Brain microvascular endothelial cell (primary cell): ENCODE measurements around the gene CD34.

ENCODE experiments used
- DNase-seq: peaks from one replicate; pipeline ENCODE4 v3.0.0-alpha.2; 2020
- H3K27ac ChIP-seq: fragments of 250-450 bp; sonication (Bioruptor Pico); 2 replicates; pipeline ENCODE4 v1.5.1; 2020; ENCODE audit warnings: mild to moderate bottlenecking, moderate library complexity
- H3K27me3 ChIP-seq: fragments of 250-450 bp; sonication (Bioruptor Pico); replicated peaks from 2 replicates; pipeline ENCODE4 v1.5.1; 2020; ENCODE audit warnings: mild to moderate bottlenecking
- H3K36me3 ChIP-seq: fragments of 250-450 bp; sonication (Bioruptor Pico); replicated peaks from 2 replicates; pipeline ENCODE4 v1.5.1; 2020; ENCODE audit warnings: mild to moderate bottlenecking
- H3K4me3 ChIP-seq: 2 replicates; pipeline ENCODE4 v1.5.1; 2011; ENCODE audit warnings: low read depth, mild to moderate bottlenecking, control low read depth, low read length, moderate library complexity
- in situ Hi-C: cut with HindIII; loops from 2 replicates; pipeline ENCODE4 v1.10.0; 2017; ENCODE audit warnings: low sequenced_read_pairs, low pct_ligation_motif_present
- TF ChIP-seq, protein P1 (sequence below): IDR thresholded peaks from 2 replicates; pipeline ENCODE4 v1.5.1; 2011; ENCODE audit warnings: low read depth, mild to moderate bottlenecking, moderate library complexity, low read length, control low read depth, inconsistent platforms; ENCODE audit errors: missing control alignments

CD34 gene

DNA sequence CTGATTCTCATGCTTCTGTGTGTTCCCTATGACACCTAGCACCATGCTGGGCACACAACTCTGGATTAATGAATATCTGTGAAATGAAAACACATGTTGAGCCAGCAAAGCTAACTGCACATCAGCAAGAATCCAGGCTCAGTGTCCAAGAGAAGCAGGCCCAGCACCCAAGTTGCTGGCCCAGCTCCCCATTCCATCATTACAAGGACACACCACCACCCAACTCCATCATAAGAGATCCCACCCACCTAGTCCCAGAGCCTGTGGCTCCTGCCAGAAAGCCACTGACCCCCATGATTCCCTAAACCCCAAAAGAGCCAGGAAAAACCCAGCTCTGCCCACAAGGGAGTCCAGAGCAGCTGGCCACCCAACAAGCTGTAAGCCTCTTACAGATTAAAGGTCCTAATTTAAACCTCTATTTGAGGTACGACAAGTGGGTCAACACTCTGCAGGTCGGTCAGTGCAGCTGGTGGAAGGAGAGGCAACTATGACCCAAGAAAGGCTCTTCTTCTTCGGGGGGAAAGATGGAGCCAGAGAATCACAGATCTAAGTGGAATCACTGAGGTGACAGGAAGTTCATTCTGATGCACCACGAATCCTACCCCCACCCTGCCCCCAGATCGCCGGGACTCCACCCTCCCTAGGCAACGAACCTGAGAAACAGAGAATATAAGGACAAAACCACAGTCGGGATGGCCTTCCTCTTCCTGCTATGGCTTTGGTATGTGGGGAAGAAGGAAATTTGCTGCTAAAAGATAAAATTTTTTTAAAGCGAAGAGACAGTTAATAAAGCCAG is 58.2 kb downstream of the CD34 start:
- DNase-seq: no peak
- no peaks in the 10 kb centered on the region for H3K27me3 ChIP-seq
- in situ Hi-C loops: no loop called here
- no peak overlapping the region for H3K27ac ChIP-seq
- TF ChIP-seq, protein P1, sequence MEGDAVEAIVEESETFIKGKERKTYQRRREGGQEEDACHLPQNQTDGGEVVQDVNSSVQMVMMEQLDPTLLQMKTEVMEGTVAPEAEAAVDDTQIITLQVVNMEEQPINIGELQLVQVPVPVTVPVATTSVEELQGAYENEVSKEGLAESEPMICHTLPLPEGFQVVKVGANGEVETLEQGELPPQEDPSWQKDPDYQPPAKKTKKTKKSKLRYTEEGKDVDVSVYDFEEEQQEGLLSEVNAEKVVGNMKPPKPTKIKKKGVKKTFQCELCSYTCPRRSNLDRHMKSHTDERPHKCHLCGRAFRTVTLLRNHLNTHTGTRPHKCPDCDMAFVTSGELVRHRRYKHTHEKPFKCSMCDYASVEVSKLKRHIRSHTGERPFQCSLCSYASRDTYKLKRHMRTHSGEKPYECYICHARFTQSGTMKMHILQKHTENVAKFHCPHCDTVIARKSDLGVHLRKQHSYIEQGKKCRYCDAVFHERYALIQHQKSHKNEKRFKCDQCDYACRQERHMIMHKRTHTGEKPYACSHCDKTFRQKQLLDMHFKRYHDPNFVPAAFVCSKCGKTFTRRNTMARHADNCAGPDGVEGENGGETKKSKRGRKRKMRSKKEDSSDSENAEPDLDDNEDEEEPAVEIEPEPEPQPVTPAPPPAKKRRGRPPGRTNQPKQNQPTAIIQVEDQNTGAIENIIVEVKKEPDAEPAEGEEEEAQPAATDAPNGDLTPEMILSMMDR: no peak
- no peak overlapping the region for H3K4me3 ChIP-seq
- no peaks in the 10 kb centered on the region for H3K36me3 ChIP-seq

DNA sequence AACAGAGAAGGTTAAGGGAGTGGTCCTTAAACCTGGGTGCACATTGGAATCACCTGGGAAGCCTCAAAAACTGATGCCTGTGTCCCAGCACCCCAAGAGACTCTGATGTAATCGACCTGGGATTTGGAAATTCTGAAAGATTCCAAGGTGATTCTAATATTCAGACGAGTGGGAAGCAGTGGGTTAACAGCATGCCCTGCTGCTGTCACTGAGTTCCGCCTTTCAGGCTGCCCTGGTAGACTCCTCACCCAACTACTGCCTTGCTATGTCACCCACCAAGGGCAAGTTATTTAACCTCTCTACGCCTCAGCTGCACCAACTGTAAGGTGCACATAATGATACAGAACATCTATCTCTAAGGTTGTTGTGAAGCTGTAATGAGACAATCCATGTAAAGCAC is 59.2 kb downstream of the CD34 start:
- Histone ChIP-seq H3K27ac (no peak overlapping the region), H3K27me3 (no peaks in the 10 kb centered on the region), H3K4me3 (no peak overlapping the region), H3K36me3 (no peaks in the 10 kb centered on the region)
- TF ChIP-seq, protein P1: no peak
- in situ Hi-C loops: no loop called here
- no peak for DNase-seq

DNA sequence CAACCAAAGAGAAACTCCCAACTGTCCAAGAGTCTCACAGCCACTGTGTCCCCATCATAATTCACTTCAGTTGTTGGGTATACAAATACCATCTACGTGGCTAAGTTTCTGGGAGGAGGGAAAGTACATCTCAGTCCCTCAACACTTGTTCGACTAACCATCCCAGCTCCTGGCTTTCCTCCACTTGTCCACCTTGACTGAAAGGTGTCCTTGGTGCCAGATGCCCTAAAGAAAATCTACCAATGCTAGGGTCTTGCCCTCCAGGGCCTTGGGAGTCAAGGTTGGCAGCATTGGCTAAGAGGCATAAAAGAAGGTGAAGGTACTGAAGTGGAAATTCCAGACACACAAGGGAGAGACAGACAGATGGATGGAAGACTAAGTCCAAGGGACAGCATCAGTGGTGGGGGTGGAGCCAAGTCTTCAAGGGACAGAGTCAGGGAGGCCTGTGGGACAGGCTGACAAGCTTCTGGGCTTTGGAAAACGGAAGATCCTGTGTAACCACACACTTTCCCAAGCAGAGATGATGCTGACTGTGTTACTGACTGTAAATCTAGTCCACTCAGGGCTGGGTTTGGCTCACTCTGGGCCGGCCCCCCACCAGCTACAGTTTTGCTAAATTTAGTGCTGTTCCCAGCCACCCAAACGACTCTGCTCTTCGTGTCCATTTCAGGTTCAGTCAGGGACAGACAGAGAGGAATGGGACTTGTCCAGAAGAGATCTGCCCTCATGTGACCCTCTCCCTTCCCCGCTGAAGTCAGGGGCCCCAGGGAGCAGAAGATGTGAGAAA is 60.1 kb downstream of the CD34 start:
- H3K27ac ChIP-seq: no peak overlapping the region
- in situ Hi-C loops: no loop called here
- no peak overlapping the region for H3K4me3 ChIP-seq
- TF ChIP-seq, protein P1: no peak
- H3K36me3 ChIP-seq: no peaks in the 10 kb centered on the region
- DNase-seq: no peak
- no peaks in the 10 kb centered on the region for H3K27me3 ChIP-seq

DNA sequence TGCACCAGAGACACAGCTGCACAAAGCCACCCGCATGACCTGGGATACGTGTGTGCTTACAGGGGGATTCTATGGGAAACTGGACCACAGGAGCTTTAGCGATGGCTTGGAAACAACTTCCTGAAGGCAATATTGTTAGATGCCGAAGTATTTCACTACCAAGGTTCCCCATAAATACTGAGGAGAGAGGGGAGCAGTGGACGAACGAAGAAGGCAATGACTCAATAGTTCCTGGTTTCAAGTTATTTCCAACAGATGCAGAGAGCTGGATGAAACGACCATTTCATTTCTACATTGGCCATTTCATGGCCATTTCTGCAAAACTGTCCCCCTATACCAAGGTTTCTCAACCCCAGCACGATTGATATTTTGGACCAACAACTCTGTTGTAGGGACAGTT is 61.3 kb downstream of the CD34 start:
- TF ChIP-seq, protein P1: no peak
- in situ Hi-C loops: no loop called here
- Histone ChIP-seq H3K36me3 (no peaks in the 10 kb centered on the region), H3K27ac (no peak overlapping the region), H3K4me3 (no peak overlapping the region), H3K27me3 (no peaks in the 10 kb centered on the region)
- no peak for DNase-seq

DNA sequence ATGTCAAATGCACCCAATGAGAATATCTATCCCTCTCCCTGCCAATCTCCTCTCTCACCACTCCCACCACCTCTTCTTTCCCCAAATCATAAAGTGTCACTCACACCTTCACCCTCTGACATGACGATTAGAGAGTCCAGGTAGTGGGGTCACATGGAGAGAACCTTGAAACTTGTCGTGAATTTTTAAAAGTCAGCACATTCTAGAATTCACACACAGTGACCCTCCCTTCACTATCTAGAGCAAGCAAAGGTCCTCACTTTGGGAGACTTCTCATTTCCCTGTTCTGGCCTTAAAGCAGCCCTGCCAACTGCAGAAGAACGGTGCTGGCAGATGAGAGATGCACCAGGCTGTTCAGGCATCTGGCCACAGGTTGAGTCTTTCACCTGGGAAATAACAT is 61.9 kb downstream of the CD34 start:
- Histone ChIP-seq H3K4me3 (no peak overlapping the region), H3K27me3 (no peaks in the 10 kb centered on the region), H3K36me3 (no peaks in the 10 kb centered on the region), H3K27ac (no peak overlapping the region)
- TF ChIP-seq, protein P1: no peak
- no peak for DNase-seq
- in situ Hi-C loops: no loop called here
